AG04450 (cell line): ENCODE measurements around the gene CDC6. TPM values are rescaled to one million over a fixed set of nuclear protein-coding genes. Genes with fewer than 3 reads are reported as not detected.

Experiments
- CTCF ChIA-PET: fragments of 300-600, 350-600 bp; formaldehyde crosslinking; extraction: SDS; loops from one replicate; lab custom pipeline; 2022; ENCODE audit warnings: antibody characterized with exemption, inconsistent platforms; lab: Charles Lee
- POLR2A ChIA-PET: fragments of 350-600 bp; formaldehyde crosslinking; extraction: SDS; loops from one replicate; lab custom pipeline; 2021; ENCODE audit warnings: antibody characterized with exemption, inconsistent platforms; lab: Yijun Ruan, JAX
- DNase-seq: peaks from one replicate; pipeline ENCODE4 v3.0.0-alpha.2; 2011; ENCODE audit warnings: low read depth, low spot score
- H3K27ac ChIP-seq: one replicate; pipeline ENCODE4 v1.5.1; 2012; ENCODE audit warnings: low read depth, low read length, control low read depth
- H3K27me3 ChIP-seq: one replicate; pipeline ENCODE4 v1.6.0; 2012; ENCODE audit warnings: low read length; ENCODE audit not compliant: control insufficient read depth, insufficient read depth
- H3K4me3 ChIP-seq: 2 replicates; pipeline ENCODE4 v1.5.1; 2011; ENCODE audit warnings: mild to moderate bottlenecking, low read depth, low read length, control low read depth
- H3K9me3 ChIP-seq: 2 replicates; pipeline ENCODE4 v1.5.1; 2012; ENCODE audit warnings: low read length; ENCODE audit not compliant: control insufficient read depth, insufficient read depth
- CTCF ChIP-seq: IDR thresholded peaks from 2 replicates; pipeline ENCODE4 v1.5.1; 2011; ENCODE audit warnings: low read depth, low read length, control low read depth, inconsistent platforms
- polyA plus RNA-seq: library from polyadenylated mRNA; depleted of rRNA; stranded (reverse); fragments of >200 nt; gene quantifications from 2 replicates; pipeline ENCODE4 v1.2.3, GENCODE V29; 2011

The CDC6 gene
- polyA plus RNA-seq, 1 experiment: 8.6 TPM

GRCh38 chr17:40347319-40348135 lies 59.8 kb downstream of the CDC6 start:
- H3K27ac ChIP-seq: no peak overlapping the region
- no peak for DNase-seq
- H3K4me3 ChIP-seq: no peak overlapping the region
- no peak for TF ChIP-seq CTCF
- H3K27me3 ChIP-seq: no peaks in the 10 kb centered on the region
- POLR2A ChIA-PET: no interaction called here
- H3K9me3 ChIP-seq: no peaks in the 10 kb centered on the region; the same call in 1 of the 2 replicates
- CTCF ChIA-PET: interaction anchor here (0.5 to 2.0 kb wide), 3 partner anchors 30 to 186 kb away, joined by 4 to 13 read pairs (median 10); no protein-coding TSS in a partner anchor

DNA sequence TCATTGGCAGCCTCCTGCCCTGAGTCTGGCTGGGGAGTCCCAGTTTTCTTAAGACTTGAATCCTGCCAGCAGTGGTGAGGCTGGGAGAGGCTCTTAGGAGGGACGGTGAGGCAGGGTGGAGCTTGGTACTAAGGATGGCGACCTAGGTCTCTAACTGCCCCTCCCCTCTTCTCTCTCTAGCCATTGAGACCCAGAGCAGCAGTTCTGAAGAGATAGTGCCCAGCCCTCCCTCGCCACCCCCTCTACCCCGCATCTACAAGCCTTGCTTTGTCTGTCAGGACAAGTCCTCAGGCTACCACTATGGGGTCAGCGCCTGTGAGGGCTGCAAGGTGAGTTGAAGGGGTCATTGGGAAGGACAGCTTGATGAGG lies 60.4 kb downstream of the CDC6 start:
- no peak overlapping the region for H3K4me3 ChIP-seq
- CTCF ChIA-PET: interaction anchor here (0.5 to 2.0 kb wide), 3 partner anchors 31 to 185 kb away, joined by 4 to 13 read pairs (median 10); no protein-coding TSS in a partner anchor

GRCh38 chr17:40348562-40349476 lies 61.1 kb downstream of the CDC6 start:
- no peak overlapping the region for H3K4me3 ChIP-seq
- TF ChIP-seq CTCF: no peak
- no peaks in the 10 kb centered on the region for H3K27me3 ChIP-seq
- POLR2A ChIA-PET: no interaction called here
- no peak overlapping the region for H3K27ac ChIP-seq
- CTCF ChIA-PET: interaction anchor here (0.6 to 2.0 kb wide), 3 partner anchors 32 to 49 kb away, joined by 4 to 13 read pairs (median 10); no protein-coding TSS in a partner anchor
- H3K9me3 ChIP-seq: no peaks in the 10 kb centered on the region; the same call in 1 of the 2 replicates
- no peak for DNase-seq

More for the DNA sequence above, 60.4 kb downstream of the CDC6 start:
- no peaks in the 10 kb centered on the region; the same call in 1 of the 2 replicates for H3K9me3 ChIP-seq
- DNase-seq: no peak
- TF ChIP-seq CTCF: no peak
- POLR2A ChIA-PET: no interaction called here
- no peak overlapping the region for H3K27ac ChIP-seq
- no peaks in the 10 kb centered on the region for H3K27me3 ChIP-seq

- Histone ChIP-seq H3K27me3 (no peaks in the 10 kb centered on the region), H3K4me3 (no peak overlapping the region), H3K9me3 (no peaks in the 10 kb centered on the region; the same call in 1 of the 2 replicates), H3K27ac (no peak overlapping the region)
- no peak for DNase-seq
- ChIA-PET CTCF (no interaction called here), POLR2A (no interaction called here)
- TF ChIP-seq CTCF: no peak
Observed at GRCh38 chr17:40349477-40349894, 61.8 kb downstream of the CDC6 start.
